Islet of Langerhans (tissue), 1 donor: ENCODE data around the gene CYGB.
"Not testable (repeated sequence)": the region's sequence is repeated elsewhere in the genome, so short reads cannot be mapped to it uniquely, and the experiment has no call there.

Experiments used
- FAIRE-seq: peaks from one replicate; lab custom pipeline; 2011; peaks lifted over from hg19 to GRCh38; lab: Jason Lieb, UNC

Gene CYGB

DNA sequence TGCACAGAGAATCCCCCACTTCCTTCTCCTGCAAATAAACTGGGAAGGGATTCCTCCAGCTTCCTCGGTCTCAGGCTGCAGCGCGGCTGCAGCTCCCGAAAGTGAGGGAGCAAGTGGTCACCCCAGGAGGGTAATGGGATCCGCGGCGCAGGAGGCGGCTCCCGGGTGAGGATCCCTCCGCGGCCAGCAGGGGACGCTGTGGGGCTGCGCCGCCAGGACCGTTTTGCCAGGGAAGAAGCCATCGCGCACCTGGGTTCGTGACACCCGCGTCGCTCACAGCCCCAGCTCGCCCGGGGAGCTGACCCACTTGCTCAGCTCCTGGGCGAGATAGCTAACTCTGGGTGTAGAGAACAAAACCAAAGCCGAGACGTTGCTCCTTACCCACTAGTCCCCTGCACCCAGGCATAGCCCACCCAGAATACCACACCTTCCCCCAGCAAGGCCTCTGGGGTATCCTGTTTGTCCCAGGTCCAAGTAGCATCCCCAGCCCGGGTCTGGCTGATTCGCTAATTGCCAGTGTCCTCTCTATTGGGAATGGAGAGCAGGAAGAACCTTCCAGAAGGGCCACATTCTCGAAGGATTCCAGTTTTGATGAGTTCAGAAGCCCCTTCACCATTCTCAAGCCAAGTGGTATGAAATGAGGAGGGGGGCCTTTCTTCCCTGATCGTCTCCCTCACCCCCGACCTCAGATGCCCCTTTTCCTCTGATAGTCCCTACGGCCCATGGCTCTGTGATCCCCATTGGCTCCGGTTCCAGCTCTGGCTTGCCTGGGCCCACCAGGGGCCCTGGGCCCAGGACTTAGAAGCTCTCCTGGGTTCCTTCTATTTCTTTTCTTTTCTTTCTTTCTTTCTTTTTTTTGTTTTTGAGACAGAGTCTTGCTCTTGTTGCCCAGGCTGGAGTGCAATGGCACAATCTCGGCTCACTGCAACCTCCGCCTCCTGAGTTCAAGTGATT lies 14.1 kb downstream of the CYGB start:
- FAIRE-seq: no peak

DNA sequence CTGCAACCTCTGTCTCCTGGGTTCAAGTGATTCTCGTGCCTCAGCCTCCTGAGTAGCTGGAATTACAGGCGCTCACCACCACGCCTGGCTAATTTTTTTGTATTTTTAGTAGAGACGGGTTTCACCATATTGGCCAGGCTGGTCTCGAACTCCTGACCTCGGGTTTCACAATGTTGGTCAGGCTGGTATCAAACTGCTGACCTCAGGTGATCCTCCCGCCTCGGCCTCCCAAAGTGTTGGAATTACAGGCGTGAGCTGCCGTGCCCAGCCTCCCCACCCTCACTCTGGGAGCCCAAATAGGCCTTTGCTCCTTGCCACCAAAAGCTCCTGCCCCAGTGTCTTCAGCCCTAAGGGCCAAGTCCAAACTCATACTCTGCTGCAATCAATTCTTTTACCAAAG lies 15.8 kb downstream of the CYGB start:
- FAIRE-seq: not testable (repeated sequence)

DNA sequence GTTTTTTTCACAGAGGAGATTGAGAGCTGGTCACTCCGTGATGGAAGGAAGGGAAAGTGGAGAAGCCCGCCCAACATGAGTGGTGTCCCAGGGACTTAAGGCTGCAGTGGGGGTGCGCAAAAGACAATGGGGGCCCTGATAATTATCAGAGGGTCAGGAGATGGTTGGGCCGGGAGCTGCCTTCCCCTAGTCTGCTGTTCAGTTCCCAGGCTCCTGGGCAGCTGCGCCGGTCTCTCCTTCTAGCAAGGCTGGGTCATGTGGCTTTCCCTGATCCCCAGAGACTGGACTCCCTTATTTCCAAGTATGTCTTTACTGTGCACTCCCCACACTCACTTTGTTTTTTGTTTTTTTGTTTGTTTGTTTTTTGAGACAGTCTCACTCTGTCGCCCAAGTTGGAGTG lies 16.2 kb downstream of the CYGB start:
- FAIRE-seq: no peak

DNA sequence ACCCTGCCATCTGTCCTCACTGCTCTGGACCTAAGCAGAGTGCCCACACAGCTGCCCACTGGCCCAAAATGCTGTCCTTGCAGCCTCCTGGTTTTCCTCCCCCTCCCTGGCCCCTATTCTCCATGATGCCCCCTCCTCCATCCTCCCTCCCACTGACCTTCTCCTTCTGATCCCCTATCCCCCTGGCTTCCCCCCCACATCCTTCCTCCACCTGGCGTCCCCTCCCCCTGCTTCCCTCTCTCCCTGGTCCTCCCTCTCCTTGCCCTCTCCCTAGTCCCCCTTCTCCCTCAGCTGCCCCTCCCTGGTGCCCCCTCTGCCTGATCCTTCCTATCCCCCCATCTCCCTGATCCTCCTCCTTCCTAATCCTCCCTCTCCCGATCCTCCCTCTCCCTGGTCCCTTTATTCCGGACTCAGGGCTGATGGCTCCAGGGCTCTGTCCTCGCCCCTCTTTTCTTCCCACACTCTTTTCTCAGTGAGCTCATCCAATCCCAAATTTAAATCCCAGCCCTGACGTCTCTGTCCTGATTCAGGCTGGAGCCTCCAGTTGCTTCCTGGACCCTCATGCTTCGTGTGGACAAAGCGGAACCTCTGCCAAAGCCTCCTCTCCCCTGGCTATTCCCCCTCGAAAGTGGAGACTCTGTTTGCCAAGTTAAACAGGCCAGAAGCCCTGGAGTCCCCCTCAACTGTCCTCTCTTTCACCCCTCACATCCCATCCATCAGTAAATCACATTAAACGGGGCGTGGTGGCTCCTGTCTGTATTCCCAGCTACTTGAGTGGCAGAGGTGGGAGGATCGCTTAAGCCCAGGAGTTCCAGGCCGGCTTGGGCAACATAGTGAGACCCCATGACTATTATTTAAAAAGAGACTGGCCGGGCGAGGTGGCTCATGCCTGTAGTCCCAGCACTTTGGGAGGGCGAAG lies 18.2 kb downstream of the CYGB start:
- no peak for FAIRE-seq

DNA sequence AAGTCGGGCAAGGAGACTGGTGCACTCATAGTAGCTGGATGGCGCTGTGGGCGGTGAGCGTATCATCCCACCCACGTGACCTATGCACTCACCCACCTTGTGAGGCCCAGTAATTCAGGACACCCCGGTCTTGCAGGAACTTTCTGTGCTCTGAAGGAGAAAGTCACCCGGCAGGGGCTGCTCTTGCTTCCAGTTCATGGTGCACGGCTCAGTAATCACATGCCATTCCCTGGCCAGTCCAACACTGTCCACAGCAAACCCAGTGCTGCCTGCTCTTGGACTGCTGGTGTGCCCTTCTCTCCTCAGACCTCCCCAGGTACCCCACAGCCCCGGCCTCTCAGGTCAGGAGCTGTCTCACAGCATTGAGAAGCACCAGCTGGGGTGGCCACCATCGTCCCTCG lies 19.9 kb downstream of the CYGB start:
- FAIRE-seq: no peak

DNA sequence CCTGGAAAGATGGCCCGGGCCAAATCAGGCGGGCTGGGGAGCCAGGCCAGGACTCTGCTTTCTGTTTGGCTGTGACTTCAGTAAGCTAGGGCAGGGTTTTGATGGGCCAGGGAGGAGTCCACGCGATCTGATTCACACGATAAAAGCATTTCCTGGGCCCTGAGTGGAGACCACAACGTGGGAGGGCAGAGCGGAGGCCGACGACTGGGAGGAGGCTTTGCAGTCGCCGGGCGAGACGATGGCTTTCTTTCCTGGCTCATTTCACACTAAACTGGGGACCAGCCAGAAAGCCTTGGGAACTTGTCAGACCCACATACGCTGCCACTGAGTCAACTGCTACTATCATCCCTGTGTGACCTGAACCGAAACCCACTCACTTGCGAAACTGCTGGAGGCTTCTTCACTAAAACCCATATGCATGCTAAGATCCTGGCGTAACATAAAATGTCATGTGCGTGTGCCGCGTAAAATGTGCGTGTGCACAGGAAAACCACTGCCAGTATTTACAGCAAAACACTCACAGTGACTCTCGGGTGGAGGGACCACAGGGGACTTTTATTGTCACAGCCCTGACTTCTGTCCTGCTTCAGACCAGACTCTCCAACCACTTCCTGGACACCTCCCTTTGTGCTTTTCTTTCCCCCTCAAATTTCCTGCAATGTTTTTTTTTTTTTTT lies 22.1 kb downstream of the CYGB start:
- no peak for FAIRE-seq

DNA sequence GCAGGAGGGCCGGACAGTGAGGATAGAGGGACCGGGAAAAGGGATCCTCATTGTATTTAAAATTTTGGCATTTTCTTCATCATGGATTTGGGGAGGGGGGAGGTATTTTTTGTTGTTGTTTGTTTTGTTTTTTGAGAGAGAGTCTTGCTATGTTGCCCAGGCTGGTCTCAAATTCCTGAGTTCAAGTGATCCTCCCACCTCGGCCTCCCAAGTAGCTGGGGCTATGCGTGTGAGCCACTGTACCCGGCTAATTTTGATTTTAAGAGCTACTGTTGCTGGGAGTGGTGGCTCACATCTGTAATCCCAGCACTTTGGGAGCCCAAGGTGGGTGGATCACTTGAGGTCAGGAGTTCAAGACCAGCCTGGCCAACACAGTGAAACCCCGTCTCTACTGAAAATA lies 23.2 kb downstream of the CYGB start:
- not testable (repeated sequence) for FAIRE-seq

DNA sequence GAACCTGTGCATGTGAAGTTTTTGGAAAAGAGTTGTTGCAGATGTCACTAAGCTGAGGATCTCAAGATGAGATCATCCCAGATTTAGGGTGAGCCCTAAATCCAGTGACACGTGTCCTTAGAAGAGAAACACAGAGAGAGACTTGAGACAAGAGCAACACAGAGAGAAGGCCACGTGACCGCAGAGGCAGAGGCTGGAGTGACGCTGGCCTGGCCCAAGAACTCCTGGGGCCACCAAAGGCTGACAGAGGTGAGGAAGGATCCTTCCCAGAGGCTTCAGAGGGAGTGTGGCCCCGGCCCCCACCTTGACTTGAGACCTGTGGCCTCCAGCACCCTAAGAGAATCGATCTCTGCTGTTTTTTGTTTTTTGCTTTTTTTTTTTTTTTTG lies 24.2 kb downstream of the CYGB start:
- FAIRE-seq: no peak

DNA sequence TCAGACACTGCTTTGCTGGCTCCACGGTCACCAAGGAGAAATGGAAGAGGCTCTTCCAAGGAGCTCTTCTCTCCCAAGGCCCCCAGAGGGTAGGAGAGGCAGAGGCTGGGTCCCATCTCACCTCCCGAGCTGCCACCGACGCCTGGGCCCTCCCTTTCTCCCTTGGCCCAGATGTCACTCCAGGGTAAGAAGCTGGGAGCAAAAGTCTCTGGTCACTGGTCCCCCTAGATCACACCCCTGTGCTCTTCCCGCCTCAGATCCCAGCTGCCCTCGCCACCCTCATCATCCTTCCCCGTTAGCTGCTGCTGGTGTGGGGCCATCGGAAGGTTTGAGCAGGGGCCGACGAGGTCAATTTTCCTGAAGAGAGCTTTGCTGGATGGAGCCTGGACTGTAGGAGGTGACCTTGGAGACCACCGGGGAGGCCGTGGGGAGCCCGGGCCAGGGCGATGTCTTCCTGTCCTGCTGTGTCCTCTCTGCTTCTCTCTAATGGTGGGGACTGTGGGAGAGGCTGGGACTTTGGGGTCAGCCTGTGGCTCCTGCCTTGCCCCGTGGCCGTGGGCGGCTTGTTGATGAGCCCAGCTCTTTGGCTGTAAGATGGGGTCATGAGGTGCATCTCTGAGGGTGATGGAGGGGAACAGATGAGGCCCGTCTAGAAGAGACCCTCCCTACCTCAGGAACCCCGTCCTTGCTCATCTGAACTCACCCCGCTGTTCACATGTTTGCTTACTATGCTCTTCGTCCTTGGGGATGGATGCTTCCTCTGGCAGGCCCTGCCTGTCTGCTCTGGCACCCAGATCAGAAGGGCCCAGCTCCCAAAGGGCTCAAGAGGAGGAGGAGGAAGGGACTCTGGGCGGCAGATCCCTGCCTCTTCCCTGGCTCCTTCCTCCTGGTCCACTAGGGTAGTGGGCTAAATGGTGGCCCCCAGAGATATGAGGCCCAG lies 24.9 kb downstream of the CYGB start:
- no peak for FAIRE-seq

DNA sequence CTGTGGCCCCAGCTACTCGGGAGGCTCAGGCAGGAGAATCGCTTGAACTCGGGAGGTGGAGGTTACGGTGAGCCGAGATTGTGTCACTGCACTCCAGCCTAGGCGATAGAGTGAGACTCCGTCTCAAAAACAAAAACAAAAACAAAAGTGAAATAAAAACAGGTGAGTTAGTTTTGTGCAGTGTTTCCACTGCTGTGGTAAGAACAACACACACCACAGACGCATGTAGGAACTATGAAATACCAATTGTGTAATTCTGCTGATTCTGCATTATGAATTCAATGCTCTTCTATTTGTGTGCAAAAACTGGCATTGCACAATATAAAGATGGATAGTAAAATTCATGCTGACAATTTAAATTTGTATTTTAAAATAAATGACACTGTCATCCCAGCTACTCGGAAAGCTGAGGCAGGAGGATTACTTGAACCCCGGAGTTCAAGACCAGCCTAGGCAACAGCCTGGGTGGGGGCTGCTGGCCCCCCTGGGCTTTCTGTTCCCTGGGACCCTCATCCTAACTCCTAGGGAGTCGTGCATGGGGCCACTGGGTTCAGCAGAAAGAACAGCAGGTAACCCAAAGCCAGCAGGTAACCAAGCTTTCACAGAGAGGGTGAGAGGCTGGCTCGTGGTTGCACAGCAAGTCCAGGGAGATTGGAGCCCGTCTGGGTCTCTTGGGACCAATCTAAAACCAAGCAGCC lies 25.7 kb downstream of the CYGB start:
- no peak for FAIRE-seq

DNA sequence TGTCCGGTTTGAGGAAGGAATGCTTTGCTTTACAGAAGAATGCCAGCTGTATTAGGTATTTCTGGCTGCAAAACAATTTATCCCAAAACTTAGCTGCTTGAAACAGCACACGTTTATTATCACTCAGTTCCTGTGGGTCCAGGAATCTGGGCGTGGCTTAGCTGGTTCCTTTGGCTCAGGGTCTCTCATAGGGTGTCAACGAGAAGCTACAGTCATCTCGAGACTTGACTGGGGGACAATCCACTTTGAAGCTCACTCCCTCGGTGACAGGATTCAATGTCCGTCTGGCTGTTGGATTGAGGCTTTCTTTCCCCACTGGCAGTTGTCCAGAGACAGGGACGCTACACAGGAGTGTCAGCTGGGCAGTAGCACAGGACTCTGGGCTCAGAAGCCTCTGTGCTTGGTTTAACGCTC lies 26.7 kb downstream of the CYGB start:
- FAIRE-seq: no peak

DNA sequence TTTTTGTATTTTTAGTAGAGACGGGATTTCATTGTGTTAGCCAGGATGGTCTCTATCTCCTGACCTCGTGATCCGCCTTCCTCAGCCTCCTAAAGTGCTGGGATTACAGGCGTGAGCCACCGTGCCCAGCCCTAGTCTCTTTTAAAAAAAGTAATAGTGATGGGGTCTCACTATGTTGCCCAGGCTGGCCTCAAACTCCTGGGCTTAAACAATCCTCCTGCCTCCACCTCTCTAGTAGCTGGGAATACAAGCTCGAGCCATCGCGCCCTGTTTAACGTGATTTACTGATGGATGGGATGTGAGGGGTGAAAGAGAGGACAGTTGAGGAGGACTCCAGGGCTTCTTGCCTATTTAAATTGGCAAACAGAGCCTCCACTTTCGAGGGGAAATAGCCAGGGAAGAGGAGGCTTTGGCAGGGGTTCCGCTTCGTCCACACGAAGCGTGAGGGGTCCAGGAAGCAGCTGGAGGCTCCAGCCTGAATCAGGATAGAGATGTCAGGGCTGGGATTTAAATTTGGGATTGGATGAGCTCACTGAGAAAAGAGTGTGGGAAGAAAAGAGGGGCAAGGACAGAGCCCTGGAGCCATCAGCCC lies 28.9 kb downstream of the CYGB start:
- FAIRE-seq: not testable (repeated sequence)

DNA sequence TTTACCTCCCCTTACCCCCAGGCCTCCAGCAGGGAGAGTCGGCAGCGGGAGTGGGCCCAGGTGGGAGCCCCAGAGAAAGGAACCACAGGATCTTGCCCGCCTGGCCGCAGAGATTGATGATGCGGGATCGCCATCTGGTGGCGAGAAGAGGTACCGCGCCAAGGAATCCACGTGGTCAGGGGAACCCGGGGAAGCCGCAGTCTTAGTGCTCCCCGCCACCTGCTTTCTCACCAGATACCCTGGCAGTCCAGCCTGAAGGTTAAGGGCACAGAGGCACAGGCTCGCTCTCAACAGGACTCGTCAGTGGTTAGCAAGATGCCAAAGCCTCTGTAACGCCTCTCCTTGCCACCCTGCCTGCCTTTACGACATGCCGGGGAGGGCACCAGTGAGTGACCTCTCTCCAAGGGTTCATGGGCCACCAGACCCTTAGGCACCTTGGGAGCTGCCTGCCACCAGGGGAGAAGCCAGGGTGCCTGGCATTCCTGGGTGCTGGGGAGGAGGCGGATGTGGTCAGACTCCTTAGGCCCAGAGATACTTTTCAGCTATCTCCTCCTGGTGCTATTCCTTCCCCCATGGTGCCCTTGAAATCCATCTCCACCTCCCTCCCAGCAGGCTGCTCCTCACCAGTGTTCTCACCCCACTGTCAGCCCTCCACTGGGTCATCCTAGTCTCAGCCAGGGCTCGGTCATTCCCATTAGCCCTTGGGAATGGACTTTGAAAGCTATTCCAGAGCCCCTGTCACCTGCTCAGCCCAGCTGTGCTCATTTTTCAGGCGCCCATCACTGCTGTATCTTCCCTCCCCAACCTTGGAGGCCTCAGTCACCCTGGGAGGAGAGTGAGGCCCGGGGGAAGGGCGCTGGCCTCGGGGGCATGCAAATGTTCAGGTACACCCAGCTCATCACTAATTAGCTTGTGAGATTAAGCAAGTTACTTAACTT lies 30.8 kb downstream of the CYGB start:
- no peak for FAIRE-seq

DNA sequence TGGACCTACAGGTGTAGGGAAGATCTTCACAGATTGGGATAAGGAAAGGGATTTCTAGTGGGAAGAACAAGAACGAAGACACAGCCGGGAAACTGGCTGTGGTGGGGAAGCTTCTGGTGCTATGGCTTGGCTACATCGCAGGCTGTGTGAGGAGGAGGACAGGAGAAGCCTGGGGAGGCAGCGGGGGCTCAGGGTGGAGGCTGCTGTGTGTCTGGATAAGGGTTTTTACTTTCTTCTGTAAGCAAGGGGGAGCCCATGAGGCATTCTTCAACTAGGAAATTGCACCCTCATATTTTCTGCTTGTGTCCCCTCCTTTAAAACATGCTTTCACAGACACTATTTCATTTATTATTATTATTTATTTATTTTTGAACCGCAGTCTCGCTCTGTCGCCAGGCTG lies 33.4 kb downstream of the CYGB start:
- no peak for FAIRE-seq

DNA sequence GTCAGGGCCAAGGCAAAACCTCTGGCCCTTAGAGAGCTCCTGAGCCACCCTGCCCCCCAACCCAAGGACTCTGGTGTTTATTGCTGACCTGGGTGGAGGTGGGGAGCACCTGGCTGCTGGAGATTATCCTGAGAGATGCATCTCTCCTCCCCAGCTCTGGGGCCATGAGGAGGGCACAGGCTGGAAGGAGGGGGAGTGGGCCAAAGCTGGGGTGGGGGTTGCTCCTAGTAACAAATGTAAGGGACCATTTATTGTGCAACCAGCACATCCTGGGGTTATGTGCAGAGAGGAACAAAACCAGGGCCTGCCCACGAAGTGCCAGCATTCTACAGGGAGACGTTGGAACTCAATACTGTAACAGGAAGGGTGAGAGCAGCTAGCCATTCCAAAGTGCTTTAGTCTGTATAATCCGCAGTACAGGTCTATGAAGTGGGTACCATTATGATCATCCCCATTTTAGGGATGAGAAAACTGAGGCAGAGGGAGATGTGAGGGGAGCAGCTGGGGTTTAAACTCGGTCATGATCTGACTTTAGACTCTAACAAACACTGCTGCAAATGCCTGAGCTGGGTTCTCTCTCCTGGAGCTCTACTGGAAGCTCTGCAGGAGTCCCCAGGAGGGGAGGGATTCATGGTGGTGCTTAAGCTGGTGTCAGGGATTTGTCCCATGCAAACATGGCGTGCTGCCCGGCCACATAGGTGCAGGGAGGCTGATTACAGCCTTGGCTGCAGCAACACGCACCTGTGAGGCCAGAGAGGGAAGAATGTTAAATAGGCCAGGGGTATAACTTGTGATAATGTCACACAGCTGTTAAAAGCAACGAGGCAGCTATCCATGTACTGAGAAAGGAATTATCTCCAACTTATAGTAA lies 34.9 kb downstream of the CYGB start:
- no peak for FAIRE-seq

DNA sequence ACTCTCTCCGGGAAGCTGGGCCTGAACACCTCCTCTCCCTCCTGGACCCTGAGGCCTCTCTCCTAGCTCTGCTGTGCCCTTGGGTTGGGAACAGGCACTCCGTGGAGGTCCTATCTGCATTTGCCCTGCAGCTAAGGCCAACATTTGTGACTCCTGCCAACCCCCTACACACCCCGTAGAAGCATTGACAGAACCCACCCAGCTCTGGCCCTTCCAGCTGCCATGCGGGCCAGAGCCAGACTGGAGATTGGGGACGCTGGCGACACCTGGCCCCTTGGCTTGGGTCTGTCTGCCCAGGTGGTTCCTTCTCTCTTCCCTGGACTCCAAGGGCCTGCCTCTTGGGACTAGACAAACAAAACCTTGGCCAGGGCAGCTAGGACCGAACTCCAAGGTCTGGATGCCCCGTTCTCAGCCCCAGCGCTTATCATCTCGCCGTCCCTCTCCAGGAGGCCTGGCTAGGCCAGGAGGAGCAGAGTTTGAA lies 35.6 kb downstream of the CYGB start:
- no peak for FAIRE-seq

DNA sequence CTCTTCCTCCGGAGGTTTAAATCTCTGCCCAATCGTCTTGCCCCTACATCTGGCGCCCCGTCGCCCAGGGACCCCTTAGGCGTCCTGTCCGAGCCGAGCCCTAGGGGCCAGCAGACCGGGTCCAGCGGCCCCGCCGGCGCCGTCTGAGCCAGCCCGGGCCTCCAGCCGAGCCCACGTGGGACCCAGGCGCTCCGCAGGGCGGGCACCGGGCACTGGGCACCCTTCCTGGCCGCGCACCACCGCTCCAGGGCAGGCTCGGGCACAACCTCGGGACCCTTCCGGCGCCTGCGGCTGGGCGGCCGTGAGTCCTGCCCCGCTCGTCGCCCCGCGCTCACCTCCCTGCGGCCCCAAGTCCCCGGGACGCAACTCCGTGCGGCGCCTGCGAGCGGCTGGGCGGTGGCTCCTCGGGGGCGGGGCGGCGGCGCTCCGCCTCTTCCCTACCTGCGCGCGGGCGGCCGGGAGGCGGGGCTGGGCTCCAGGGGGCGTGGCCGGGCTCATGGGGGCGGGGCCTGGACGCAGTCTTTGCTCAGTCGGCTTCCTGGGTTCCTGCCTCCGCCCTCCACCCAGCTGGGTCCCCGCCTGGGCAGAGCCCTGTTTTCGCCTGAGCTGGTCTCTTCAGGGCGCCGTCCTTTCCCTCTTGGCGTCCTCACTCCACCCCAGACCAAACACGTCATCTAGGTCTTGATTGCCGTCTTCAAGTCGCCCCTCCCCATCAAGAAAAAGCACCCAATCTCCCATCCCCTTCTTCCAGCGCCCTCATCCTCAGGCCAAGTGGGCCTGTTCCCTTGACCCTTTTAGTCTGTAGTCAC lies 36.3 kb downstream of the CYGB start, which contains the start of gene RHBDF2:
TSS of gene RHBDF2 (minus strand) at position 406 of the 809 bp plus-strand sequence. CDS start 19,899 bp downstream, outside the sequence.
- no peak for FAIRE-seq
